Stimulated activated CD8-positive, alpha-beta memory T cell treated with anti-CD3 and anti-CD28 coated beads, Interleukin-12 subunit alpha, Interleukin-12 subunit beta, amount 100 ng/mL, for 1 hour (primary cell): ENCODE measurements around the gene PDXP.
"Not testable (repeated sequence)": the region's sequence is repeated elsewhere in the genome, so short reads cannot be mapped to it uniquely, and the experiment has no call there.

Experiments used
- DNase-seq: peaks from one replicate; pipeline ENCODE4 v3.0.0-alpha.2; 2020; ENCODE audit warnings: low read depth

PDXP gene

DNA sequence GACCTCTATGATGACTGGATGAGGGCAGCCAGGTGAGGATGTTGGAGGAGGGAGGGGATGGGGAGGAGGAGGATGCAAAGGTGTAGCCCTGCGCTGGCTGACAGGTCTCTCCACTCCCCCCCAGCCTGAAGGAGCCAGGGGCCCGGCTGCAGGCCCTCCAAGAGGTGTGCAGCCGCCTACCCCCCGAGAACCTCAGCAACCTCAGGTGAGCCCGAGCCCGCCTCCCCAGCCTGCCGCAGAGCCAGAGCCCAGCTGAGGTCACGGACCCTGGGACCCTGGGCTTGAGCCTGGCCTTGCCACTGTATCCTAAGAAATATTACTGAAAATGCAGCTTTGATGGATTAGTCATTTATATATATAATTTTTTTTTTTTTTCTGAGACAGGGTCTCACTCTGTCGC lies 11.2 kb upstream of the PDXP start:
- DNase-seq, result no peak

DNA sequence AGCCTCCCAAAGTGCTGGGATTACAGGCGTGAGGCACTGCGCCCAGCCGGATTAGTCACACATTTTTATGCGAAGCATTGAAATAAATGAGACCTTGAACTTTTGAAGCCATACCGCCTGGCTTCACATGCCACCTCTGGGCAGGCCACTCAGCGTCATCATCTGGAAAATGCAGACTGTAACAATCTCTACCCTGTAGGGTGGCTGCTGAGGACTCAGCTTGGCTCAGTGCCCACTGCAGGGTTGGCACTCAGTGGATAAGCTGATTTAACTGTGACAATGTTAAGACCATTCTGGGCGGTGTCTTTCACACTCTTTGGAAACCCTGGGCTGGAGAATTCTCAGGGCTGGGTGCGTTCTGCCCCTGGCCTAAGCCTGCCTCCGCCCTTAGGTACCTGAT lies 10.6 kb upstream of the PDXP start:
- DNase-seq, result no peak

DNA sequence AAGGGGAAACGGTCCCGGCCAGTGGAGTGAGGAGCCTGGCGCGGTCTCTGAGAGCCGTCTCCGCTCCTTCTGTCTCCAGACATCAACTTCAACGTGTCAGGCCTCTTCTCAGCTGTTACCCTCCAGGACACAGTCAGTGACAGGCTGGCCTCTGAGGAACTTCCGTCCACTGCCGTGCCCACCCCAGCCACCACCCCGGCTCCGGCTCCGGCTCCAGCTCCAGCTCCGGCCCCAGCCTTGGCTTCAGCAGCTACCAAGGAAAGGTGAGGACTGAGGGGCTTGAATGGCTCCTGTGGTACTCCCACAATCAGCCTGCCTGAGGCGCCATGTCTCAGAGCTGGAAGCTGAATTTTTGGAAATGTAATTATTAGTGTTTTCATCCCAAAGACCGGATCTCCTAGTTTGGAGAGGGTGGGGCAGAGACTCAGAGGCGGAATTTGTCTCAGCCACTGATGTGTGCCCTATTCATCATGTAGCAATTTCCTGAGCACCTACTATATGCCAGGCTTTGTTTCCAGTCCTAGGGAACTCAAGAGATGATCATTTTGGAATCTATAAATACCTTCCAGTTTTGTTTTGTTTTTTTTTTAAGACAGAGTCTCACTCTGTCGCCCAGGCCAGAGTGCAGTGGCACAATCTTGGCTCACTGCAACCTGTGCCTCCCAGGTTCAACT lies 7.9 kb upstream of the PDXP start:
- DNase-seq, result no peak

DNA sequence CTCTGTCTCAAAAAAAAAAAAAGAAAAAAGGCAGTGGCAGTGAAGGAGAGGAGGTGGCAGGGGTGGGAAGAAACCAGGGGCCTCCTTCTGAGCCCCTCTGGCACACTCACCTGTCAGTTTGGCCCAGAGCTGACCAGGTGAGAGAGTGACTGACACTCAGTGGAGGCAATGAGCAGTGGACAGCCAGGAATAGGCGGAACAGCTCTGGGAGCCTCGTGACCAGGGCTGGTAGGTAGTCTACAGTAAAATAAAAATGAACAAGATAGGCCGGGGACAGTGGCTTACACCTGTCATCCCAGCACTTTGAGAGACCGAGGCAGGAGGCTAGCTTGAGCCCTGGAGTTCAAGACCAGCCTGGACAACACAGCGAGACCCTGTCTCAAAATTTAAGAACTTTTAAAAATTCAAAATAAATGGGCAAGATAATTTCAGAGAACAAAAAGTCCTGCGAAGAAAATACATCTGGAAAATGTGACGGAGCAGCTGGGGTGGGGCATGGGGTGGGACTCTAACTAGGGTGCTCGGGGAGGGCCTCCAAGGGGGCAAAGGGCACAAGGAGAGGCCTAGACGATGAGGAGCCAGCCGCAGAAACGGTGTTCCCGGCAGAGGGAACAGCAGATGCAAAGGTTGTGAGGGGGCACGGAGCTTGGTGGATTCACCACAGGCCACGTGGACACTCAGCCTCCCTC lies 3.8 kb upstream of the PDXP start:
- DNase-seq, result no peak

DNA sequence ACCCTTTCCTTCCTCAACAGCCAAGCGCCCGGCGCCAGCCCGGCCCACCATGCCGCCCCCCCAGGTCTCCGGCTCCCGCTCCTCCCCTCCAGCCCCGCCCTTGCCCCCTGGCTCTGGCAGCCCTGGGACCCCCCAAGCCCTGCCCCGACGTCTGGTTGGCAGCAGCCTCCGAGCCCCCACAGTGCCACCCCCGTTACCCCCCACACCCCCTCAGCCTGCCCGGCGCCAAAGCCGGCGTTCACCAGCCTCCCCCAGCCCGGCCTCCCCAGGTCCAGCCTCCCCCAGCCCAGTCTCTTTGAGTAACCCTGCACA lies 3.3 kb upstream of the PDXP start:
- no peak for DNase-seq

DNA sequence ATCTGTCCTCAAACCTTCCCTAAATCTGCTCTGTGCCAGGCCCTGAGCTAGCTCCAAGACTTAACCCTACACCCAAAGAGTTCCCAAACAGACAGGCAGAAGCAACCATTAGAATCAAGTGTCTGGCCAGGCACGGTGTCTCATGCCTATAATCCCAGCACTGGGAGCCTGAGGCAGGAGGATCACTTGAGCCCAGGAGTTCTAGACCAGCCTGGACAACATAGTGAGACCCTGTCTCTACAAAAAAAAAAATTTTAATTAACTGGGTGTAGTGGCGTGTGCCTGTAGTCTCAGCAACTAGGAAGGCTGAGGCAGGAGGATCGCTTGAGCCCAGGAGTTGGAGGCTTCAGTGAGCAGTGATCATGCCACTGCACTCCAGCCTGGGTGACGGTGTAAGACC lies 1.9 kb upstream of the PDXP start:
- DNase-seq, result not testable (repeated sequence)

DNA sequence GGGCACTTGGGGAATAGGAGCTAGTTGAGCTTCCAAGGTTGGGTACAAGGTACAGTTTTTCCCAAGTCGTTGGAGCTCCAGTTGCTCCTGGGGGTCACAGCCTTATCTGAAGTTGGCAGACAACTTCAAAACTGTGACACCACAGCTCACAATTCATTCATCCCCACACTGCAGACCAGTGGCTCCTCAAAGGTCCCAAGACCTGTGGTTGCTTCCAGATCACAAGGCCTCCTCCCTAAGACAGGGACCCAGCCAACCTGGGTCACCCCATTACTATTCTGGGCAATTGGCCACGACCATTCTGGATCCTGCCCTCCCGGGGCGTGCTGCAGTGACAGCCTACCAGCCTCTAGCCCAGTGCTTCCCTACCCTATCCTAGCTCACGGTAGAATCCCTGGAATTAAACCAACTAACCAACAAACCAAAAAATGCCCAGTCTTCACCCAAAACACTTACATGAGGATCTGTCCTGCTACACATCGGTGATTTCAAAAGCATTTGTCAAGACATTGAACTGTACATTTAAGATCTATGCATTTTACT lies 862 bp upstream of the PDXP start:
- DNase-seq, result no peak

DNA sequence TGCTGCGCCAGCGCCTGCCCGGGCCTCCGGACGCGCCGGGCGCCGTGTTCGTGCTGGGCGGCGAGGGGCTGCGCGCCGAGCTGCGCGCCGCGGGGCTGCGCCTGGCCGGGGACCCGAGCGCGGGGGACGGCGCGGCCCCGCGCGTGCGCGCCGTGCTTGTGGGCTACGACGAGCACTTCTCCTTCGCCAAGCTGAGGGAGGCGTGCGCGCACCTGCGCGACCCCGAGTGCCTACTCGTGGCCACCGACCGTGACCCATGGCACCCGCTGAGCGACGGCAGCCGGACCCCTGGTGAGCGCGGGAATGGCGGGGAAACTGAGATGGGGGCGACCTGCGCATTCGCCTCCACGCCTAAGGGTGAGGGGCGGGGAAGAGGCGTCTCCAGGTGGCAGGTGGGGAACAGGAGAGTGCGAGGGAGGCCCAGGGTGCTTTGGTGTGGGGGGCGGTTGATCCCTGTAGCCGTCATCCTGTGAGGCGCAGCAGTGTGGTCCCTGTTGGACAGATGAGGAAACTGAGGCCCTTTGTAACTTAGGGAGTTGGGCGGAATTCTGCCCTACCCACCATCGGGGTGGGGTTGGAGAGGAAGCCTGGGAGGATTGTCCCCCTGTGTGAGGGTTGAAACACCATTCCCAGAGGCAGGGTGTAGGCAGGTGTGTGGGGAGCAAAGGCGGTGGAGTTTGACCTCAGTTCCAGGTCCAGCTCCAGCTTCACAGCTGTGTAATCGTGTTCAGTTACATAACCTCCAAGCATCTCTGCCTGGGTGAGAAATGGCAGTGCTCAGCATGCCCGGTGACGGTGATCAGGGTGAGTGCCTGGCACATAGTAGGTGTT lies 758 bp downstream of the PDXP start:
- no peak for DNase-seq

DNA sequence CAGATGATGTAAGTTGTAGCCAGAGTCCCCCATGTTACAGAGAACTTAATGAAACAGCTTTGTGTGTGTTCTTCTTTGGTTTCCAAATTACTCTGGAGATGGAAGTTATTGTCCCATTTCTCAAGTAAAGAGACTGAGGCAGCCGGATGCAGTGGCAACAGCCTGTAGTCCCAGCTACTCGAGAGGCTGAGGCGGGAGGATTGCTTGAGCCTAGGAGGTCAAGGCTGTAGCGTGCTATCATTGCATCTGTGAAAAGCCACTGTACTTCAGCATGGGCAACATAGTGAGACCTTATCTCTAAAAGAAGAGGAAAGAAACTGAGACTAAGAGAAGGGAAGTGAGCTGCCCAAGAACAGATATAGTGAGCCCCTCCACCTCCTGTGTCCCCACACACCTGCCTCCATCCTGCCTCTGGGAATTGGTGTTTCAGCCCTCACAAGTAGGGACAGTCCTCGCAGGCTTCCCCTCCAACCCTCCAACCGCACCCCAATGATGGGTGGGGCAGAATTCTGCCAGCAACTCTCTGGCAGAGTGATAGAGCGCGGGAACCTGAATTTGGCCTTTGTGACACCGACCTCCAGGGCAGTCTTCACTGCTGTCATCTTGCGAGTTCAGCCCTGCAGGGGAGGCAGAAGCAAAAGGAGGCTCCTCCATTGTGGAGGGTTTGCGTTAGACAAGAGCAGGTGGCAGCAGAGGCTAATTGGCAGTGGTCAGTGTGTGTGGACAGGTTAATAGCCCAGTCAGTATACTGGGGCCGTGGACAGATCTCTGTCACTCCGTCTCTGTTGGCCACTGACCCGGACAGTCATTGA lies 1.6 kb downstream of the PDXP start:
- no peak for DNase-seq

DNA sequence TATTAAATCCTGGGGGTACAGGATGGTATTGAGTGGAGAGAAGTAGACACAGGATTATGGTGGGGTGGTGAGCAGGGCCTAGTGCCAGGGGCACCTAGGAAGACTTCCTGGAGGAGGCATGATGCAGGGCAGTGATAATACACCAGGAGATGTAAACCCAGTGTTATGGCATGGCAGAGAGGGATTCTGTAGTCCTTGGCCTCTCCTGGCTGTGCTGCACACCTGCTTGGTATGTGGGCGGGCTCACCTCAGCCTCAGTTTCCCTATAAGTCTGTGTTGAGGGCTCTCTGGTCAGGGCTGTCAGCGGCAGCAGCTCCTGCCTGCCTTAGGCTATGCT lies 2.2 kb downstream of the PDXP start:
- DNase-seq, result no peak

DNA sequence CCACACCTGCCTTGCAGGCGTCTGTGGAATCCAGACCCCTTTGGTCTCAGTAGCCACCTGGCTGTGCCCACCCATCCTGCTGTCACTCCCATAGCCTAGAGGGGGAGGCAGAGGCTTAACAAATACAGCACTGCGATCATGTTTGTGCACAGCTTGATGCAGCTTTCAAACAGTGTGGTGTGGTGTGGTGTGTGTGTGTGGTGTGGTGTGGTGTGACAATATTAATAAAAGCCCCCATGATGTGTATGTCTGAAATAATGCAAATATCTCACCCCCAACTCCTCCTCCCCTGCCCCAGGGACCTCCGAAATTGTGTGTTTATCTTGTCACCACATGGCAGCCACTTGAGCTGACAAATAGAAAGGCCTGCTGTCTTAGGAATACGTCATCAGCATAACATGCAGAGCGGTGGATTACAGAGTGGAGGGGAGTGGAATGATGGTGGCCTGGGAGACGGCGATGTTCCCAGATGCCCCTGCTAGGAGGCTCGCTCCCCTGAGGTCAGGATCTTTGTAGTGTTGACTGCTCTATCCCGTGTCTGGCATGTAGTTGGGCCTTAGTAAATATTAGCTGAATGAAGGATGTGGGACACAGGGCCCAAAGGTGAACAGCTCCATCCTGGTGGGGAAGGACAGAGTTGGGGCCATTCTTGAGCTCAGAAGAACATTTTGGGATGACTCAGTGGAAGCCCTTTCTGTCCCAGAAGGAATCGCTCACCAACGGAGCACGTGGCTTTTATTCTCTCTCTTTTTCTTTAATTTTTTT lies 2.8 kb downstream of the PDXP start:
- DNase-seq, result no peak

DNA sequence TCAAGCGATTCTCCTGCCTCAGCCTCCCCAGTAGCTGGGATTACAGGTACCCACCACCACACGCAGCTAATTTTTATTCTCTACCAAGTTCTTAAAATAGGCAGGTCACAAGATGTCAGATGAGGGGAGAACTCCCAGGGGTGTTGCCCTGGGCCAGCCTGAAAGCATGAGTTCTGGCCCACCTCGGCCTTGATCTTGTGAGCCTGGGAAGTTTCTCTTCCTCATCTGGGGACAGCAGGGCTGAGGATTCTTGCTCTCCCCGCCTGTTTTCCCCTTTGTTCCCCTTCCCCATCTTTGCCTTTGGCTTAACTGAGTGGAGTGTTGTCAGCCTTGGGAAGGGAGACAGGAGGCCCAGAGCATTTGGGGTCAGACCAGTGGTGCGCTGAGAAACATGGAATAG lies 3.5 kb downstream of the PDXP start:
- no peak for DNase-seq

DNA sequence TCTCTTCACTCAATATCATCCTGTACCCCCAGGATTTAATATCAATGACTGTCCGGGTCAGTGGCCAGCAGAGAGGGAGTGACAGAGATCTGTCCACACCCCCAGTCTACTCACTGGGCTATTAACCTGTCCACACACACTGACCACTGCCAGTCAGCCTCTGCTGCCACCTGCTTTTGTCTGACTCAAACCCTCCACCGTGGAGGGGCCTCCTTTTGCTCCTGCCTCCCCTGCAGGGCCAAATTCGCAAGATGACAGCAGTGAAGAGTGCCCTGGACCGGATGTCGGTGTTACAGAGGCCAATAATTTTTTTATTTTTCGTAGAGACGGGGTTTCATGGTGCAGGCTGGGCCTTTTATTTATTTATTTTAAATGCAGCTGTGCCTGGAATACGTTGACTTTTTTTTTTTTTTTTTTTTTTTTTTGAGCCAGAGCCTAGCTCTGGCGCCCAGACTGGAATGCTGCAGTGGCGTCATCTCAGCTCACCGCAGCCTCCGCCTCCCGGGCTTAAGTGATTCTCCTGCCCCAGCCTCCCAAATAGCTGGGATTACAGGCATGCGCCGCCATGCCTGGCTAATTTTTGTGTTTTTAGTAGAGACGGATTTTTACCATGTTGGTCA lies 5.1 kb downstream of the PDXP start:
- no peak for DNase-seq

DNA sequence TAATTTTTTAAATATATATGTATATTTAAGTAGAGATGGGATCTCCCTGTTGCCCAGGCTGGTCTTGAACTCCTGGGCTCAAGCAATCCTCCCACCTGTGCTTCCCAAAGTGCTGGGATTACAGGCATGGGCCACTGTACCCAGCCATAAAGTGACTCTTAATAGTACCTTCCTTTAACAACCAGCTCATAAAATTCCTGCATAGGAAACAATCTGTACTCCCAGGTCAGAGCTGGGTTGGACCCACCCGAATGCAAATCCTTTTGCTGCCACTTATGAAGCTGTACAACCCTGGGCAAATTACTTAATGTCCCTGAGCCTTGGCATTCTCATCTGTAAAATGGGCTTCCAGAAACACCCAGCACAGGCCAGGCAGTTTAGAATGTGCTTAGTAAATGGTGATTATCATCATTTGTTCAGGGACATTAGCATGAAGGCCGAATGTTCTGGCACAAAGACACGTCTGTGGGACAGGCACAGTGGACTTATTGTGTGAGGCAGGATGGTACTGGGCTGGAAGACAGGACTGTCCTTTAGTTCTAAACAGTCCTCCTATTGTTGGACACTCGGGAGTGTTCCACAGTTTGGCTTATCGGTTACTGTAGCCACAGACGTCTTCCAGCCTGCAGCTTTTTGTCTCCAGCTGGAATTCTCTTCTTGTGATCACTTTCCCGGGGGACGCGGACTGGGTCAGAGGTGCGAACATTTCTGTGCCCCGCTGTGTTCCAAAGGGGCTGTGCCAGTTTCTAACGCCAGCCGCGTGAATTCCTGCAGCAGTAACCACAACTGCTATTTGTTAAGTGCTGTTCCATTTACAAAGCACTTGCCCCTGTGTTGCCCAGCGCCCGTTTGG lies 6.0 kb downstream of the PDXP start:
- no peak for DNase-seq

DNA sequence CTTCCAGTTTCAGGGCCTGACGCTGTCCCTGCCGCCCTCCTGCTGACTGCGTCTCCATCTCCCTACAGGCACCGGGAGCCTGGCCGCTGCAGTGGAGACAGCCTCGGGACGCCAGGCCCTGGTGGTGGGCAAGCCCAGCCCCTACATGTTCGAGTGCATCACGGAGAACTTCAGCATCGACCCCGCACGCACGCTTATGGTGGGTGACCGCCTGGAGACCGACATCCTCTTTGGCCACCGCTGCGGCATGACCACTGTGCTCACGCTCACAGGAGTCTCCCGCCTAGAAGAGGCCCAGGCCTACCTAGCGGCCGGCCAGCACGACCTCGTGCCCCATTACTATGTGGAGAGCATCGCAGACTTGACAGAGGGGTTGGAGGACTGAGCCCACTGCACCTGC lies 7.0 kb downstream of the PDXP start:
- no peak for DNase-seq

DNA sequence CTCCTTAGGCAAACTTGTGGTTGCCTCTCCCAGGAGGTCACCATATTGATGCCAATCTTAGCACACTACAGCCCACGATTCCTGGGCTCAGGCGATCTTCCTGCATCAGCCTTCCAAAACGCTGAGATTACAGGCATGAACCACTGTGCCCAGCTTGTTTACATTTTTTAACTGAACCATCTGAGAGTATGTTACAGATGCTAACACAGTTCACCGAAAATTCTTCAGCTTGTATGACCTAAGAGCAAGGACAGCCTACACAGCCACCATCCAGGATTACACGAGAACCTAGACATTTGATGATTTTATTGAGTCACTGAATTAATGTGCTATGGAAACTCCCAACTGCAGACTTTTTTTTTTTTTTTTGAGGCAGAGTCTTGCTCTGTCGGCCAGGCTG lies 11.1 kb downstream of the PDXP start:
- DNase-seq, result no peak

DNA sequence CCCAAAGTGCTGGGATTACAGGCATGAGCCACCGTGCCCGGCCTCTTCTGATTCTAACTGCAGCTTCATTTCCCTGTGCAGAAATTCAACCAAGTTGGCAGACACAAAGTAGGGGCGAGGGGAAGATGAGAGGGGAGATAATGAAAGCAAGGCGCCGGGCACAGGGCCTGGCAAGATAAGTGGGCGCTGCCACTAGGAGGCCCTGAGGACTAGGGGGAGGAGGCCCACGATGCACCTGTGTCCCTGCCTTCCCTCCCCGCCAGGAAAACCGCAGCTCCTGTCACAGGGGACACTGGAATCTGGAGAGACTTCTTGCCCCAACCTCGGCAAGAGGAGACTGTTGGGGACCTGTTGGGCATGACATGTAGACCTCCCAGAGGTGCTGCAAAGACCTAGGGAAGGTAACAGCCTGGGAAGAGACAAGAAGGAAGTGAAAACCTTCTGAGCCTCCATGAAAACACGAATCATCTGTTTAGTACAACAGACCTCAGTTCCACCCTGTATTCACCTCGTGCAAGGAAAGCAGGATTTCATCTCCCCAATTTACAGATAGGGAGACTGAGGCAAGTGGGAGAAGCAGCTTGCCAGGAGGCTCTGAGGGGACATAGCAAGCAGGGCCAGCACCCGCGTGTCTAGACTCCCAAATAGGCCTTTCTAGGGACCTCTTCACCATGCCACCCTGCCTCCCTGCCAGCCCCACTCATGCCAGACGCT lies 13.8 kb downstream of the PDXP start:
- no peak for DNase-seq

DNA sequence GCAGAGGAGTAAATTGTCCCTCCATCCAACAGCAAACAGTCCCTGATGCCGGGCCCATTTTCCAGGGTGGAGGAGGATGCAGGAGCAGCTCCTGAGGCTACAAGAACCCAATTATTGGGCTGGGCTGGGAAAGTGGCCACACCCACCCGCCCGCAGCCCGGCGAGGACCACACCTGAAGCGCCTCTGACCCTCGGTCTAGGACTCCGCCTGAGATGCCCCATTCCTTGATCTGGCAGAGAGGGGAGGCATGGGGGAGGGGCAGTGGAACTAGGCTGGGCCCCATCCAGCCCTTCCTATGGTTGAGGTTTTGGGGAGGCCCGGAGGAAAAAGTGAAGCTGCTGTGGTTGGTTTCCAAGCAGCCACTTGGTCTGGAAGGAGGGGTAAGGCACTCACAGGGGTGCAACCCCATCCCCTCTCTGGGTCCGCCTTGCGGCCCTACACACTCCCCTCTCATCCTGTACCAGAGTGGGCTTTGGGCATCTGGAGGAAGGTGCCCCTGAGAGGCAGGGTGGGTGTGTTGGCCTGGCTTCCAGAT lies 14.5 kb downstream of the PDXP start:
- no peak for DNase-seq

DNA sequence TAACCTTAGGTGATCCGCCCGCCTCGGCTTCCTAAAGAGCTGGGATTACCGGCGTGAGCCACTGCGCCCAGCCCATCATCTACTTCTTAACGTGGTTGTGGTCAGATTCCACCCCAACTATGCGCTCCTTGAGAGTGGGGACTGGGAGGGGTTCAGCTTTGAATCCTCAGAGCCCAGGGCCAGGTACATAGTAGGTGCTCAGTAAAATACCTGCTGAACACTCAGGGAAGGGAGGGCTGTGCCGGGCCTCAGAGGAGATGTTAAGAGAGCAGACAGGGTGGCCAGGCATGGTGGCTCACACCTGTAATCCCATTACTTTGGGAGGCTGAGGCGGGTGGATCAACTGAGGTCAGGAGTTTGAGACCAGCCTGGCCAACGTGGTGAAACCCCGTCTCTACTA lies 15.7 kb downstream of the PDXP start:
- DNase-seq, result no peak
